ENCODE data around the gene SIL1. TPM values are rescaled to one million over a fixed set of nuclear protein-coding genes. Genes with fewer than 3 reads are reported as not detected.

Gene SIL1
- total and polyA plus RNA-seq, 2 experiments from 2014 or later = 78.8 to 89.8 TPM

DNA sequence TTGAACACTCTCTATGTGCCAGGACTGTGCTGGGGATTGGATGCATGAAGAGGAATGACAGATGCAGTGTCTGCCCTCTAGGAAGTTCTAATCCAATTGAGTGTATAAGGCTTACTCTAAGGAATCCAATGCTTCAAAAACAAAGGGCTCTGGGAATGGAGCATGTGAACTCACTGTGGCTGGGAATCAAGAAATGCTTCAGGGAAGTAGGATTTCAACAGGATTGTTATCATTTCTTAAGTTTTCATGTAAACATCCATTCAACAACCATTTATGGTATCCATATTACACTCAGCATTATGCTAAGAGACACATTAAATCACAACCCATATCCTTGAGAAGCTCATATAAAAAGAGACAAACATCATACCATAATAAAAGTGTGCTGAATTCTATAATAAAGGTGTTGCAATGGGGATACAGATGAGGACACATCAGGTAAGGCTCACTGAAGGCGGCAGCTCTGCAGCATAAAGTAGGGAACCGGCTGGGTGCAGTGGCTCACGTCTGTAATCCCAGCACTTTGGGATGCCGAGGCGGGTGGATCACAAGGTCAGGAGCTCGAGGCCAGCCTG lies 11.3 kb downstream of the SIL1 start:
- 93 to 100% methylated on average over 6 of the region's 6 CpGs for WGBS, 2 experiments (ENCODE audit: low coverage in 1 of 2, low lambda C conversion rate in 2 of 2, missing lambda C conversion rate in 2 of 2)
- no peaks in the 10 kb centered on the region for H3K36me3 ChIP-seq (ENCODE audit: low read depth)
- H3K9me2 ChIP-seq (ENCODE audit: insufficient read depth) = no peaks in the 10 kb centered on the region
- no peak for TF ChIP-seq EZH2 (IDR thresholded peaks at IDR 0.05; ENCODE audit: insufficient read depth, poor library complexity, severe bottlenecking)
- TF ChIP-seq EZH2phosphoT487 (IDR thresholded peaks at IDR 0.05; ENCODE audit: insufficient read depth, low read depth) = no peak
- no peak overlapping the region for H3K27ac ChIP-seq
- H3K9ac ChIP-seq = no peak overlapping the region
- peaks cover 18% of the 10 kb centered on the region for H3K4me1 ChIP-seq (ENCODE audit: insufficient read depth)
- DNase-seq = no peak
- in situ Hi-C loops (cut with MboI) = no loop called here
- no peaks in the 10 kb centered on the region for H3K9me3 ChIP-seq (ENCODE audit: low read depth)
- peaks cover 81% of the 10 kb centered on the region for H3K79me2 ChIP-seq (ENCODE audit: insufficient read depth)
- no peak overlapping the region for H3K4me3 ChIP-seq
- H3K27me3 ChIP-seq (replicated peaks; ENCODE audit: insufficient read depth) = no peaks in the 10 kb centered on the region
- no peaks in the 10 kb centered on the region for H4K20me1 ChIP-seq (ENCODE audit: insufficient read depth)
- H3K4me2 ChIP-seq (ENCODE audit: unreplicated experiment) = no peak overlapping the region
- no peak overlapping the region for H2AFZ ChIP-seq
- peaks cover 13% of the 10 kb centered on the region for H3F3A ChIP-seq (ENCODE audit: insufficient read depth)

DNA sequence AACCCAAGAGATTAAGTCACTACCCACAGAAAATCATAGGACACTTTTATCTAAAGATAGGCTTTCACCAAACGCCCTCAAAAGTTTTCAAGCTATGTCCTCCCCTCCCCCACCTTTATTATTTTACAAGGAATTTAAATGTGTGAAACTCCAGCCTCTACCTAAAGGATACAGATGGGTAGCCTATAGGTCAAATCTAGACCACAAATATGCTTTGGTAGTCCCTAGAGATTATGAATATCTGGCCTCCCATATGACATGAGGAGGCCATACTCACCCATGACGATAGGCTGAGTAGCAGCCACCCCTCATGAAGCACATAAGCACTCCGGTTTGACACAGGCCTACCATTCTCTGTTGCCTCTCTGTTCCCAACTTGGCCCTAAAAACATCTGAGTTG lies 11.9 kb downstream of the SIL1 start:
- H3K4me2 ChIP-seq (ENCODE audit: unreplicated experiment) = no peak overlapping the region
- H4K20me1 ChIP-seq (ENCODE audit: insufficient read depth) = no peaks in the 10 kb centered on the region
- no peak for DNase-seq
- H3K9ac ChIP-seq = no peak overlapping the region
- in situ Hi-C loops (cut with MboI) = no loop called here
- no peak for TF ChIP-seq EZH2phosphoT487 (IDR thresholded peaks at IDR 0.05; ENCODE audit: insufficient read depth, low read depth)
- TF ChIP-seq EZH2 (IDR thresholded peaks at IDR 0.05; ENCODE audit: insufficient read depth, poor library complexity, severe bottlenecking) = no peak
- H3K27ac ChIP-seq = no peak overlapping the region
- no peaks in the 10 kb centered on the region for H3K27me3 ChIP-seq (replicated peaks; ENCODE audit: insufficient read depth)
- no peaks in the 10 kb centered on the region for H3K36me3 ChIP-seq (ENCODE audit: low read depth)
- H3K4me3 ChIP-seq = no peak overlapping the region
- WGBS, 2 experiments (ENCODE audit: low coverage in 1 of 2, low lambda C conversion rate in 2 of 2, missing lambda C conversion rate in 2 of 2) = 97 to 98% methylated on average over 3 of the region's 3 CpGs
- no peak overlapping the region for H2AFZ ChIP-seq
- no peaks in the 10 kb centered on the region for H3K9me3 ChIP-seq (ENCODE audit: low read depth)
- no peaks in the 10 kb centered on the region for H3K9me2 ChIP-seq (ENCODE audit: insufficient read depth)
- peaks cover 24% of the 10 kb centered on the region for H3K4me1 ChIP-seq (ENCODE audit: insufficient read depth)
- H3K79me2 ChIP-seq (ENCODE audit: insufficient read depth) = peaks cover 77% of the 10 kb centered on the region
- H3F3A ChIP-seq (ENCODE audit: insufficient read depth) = peaks cover 19% of the 10 kb centered on the region

DNA sequence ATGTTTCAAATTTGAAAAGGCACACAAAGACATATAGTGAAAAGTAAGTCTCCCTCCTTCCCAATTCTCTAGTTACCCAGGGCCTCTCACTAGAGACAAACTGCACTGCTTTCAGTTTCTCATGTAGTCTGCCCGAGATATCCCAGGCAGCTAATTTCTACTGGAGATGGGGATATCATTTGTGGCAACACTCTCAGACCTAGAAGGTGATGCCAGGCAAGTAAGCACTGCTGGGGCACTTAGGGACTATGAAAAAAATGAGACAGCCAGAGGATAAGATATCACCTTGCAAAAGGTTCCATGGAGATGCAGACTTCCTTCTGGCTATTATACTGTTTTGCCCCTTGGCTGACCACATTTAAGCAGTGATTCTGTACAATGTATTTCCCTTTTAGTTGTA lies 12.6 kb downstream of the SIL1 start:
- DNase-seq = no peak
- Histone ChIP-seq H3K79me2 (ENCODE audit: insufficient read depth) (peaks cover 82% of the 10 kb centered on the region), H3K4me2 (ENCODE audit: unreplicated experiment) (no peak overlapping the region), H3K9ac (no peak overlapping the region), H3K27me3 (replicated peaks; ENCODE audit: insufficient read depth) (no peaks in the 10 kb centered on the region), H3K4me1 (ENCODE audit: insufficient read depth) (peaks cover 26% of the 10 kb centered on the region), H2AFZ (no peak overlapping the region), H4K20me1 (ENCODE audit: insufficient read depth) (no peaks in the 10 kb centered on the region), H3K36me3 (ENCODE audit: low read depth) (no peaks in the 10 kb centered on the region), H3K9me3 (ENCODE audit: low read depth) (no peaks in the 10 kb centered on the region), H3K27ac (no peak overlapping the region), H3F3A (ENCODE audit: insufficient read depth) (peaks cover 22% of the 10 kb centered on the region), H3K4me3 (no peak overlapping the region), H3K9me2 (ENCODE audit: insufficient read depth) (no peaks in the 10 kb centered on the region)
- in situ Hi-C loops (cut with MboI) = no loop called here
- no peak for TF ChIP-seq EZH2phosphoT487 (IDR thresholded peaks at IDR 0.05; ENCODE audit: insufficient read depth, low read depth)
- TF ChIP-seq EZH2 (IDR thresholded peaks at IDR 0.05; ENCODE audit: insufficient read depth, poor library complexity, severe bottlenecking) = no peak
- WGBS, 2 experiments (ENCODE audit: low coverage in 1 of 2, low lambda C conversion rate in 2 of 2, missing lambda C conversion rate in 2 of 2) = 52 to 59% methylated on average over 1 of the region's 1 CpG

DNA sequence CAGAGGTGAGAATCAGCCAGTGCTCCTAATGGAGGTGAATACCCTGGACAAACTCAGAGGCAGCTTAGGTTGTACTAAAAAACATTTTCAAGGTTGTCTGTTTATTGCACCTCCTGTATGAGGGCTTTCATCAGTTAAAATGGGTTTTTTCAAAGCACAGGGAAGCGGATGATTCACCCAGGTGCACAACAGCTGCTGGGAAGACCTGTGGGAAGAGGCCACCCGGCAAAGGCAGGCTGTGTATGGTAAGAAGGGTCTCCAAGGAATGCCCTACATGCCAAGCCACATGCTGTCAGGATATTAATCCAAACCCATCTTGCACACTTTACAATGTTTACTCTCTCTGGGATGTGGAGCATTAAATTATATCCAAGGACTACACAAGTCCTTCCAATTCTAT lies 14.7 kb downstream of the SIL1 start:
- H3K4me2 ChIP-seq (ENCODE audit: unreplicated experiment) = no peak overlapping the region
- H4K20me1 ChIP-seq (ENCODE audit: insufficient read depth) = 0 out of 2 replicates have a peak, but pooled peaks cover 5% of the 10 kb centered on the region
- H3K4me3 ChIP-seq = no peak overlapping the region
- no peak for DNase-seq
- no peaks in the 10 kb centered on the region for H3K27me3 ChIP-seq (replicated peaks; ENCODE audit: insufficient read depth)
- H3K9ac ChIP-seq = no peak overlapping the region
- TF ChIP-seq EZH2phosphoT487 (IDR thresholded peaks at IDR 0.05; ENCODE audit: insufficient read depth, low read depth) (no peak), EZH2 (IDR thresholded peaks at IDR 0.05; ENCODE audit: insufficient read depth, poor library complexity, severe bottlenecking) (no peak)
- H3K27ac ChIP-seq = no peak overlapping the region
- no peaks in the 10 kb centered on the region for H3K9me3 ChIP-seq (ENCODE audit: low read depth)
- H3K79me2 ChIP-seq (ENCODE audit: insufficient read depth) = peaks cover 90% of the 10 kb centered on the region
- no peaks in the 10 kb centered on the region for H3K9me2 ChIP-seq (ENCODE audit: insufficient read depth)
- WGBS, 2 experiments (ENCODE audit: low coverage in 1 of 2, low lambda C conversion rate in 2 of 2, missing lambda C conversion rate in 2 of 2) = 87 to 91% methylated on average over 2 of the region's 2 CpGs
- peaks cover 16% of the 10 kb centered on the region for H3K4me1 ChIP-seq (ENCODE audit: insufficient read depth)
- no peaks in the 10 kb centered on the region for H3K36me3 ChIP-seq (ENCODE audit: low read depth)
- peaks cover 15% of the 10 kb centered on the region; the same call in 1 of the 2 replicates for H3F3A ChIP-seq (ENCODE audit: insufficient read depth)
- no peak overlapping the region for H2AFZ ChIP-seq
- in situ Hi-C loops (cut with MboI) = no loop called here
